Sigmoid colon (tissue), 7 donors: ENCODE results near the gene SPOCD1. TPM values are rescaled to one million over a fixed set of nuclear protein-coding genes. Genes with fewer than 3 reads are reported as not detected.

Experiments used
- DNase-seq: peaks from one replicate; pipeline ENCODE4 v3.0.0-alpha.2; 2019
- H3K27ac ChIP-seq, 4 donors: fragments of 200-600 bp; sonication (generic); one replicate each; pipeline ENCODE4 v1.5.1; 2016 to 2019; ENCODE audit warnings: mild to moderate bottlenecking in 1 of 4
- H3K27me3 ChIP-seq, 3 donors: fragments of 200-600 bp; sonication (generic); one replicate each; pipeline ENCODE4 v1.5.1; 2019; ENCODE audit warnings: mild to moderate bottlenecking in 1 of 3
- H3K36me3 ChIP-seq, 4 donors: fragments of 200-600 bp; sonication (generic); one replicate each; pipeline ENCODE4 v1.5.1; 2016 to 2019
- H3K4me1 ChIP-seq, 4 donors: fragments of 200-600 bp; sonication (generic); one replicate each; pipeline ENCODE4 v1.5.1; 2017 to 2019
- H3K4me3 ChIP-seq, 4 donors: fragments of 200-600 bp; sonication (generic); one replicate each; pipeline ENCODE4 v1.5.1; 2017 to 2019; ENCODE audit warnings: mild to moderate bottlenecking in 2 of 4, moderate library complexity in 1 of 4
- H3K9me3 ChIP-seq, 4 donors: fragments of 200-600 bp in 3 of 4; sonication (generic) in 3 of 4; one replicate each; pipeline versions ENCODE4 v1.5.1 to v1.6.1; 2013 to 2019
- EP300 ChIP-seq, 4 donors: sonication (generic); formaldehyde crosslinking; IDR thresholded peaks; one replicate each; pipeline ENCODE4 v1.6.1; 2017; ENCODE audit warnings: antibody characterized with exemption in 4 of 4
- POLR2A ChIP-seq, 2 donors: fragments of 450-650 bp; IDR thresholded peaks; one replicate each; pipeline ENCODE4 v1.6.1; 2016; ENCODE audit warnings: antibody characterized with exemption in 2 of 2, mild to moderate bottlenecking in 2 of 2, moderate library complexity in 2 of 2
- POLR2AphosphoS5 ChIP-seq, 4 donors: sonication (generic); formaldehyde crosslinking; IDR thresholded peaks; one replicate each; pipeline ENCODE4 v1.6.1; 2017; ENCODE audit warnings: antibody characterized with exemption in 4 of 4
- WGBS, 2 donors: extraction: QIAGEN DNeasy Blood & Tissue Kit; methylation state at CpG; one replicate each; pipeline ENCODE4 v1.1.7; 2013; 5-methylcytosine and 5-hydroxymethylcytosine counted together
- intact Hi-C: fragments of 100-400 bp; cut with DNase I; formaldehyde crosslinking; loops from one replicate; pipeline ENCODE4 v1.15.1; 2023
- polyA plus RNA-seq, 3 donors: library from polyadenylated mRNA; stranded (reverse); fragments of 200-250 nt; gene quantifications; one replicate each; pipeline ENCODE4 v1.2.3, GENCODE V29; 2013
- total RNA-seq, 4 donors: library from RNA; depleted of rRNA; stranded (reverse); fragments of >200 nt; gene quantifications; one replicate each; pipeline ENCODE4 v1.1.0, GENCODE V29; 2016
- TF ChIP-seq, protein P1 (sequence below), 4 experiments: fragments of 450-650 bp in 3 of 4; fragments of 200-600 bp in 1 of 4; IDR thresholded peaks; one replicate each; pipeline ENCODE4 v1.5.1; 2016 to 2019; ENCODE audit warnings: antibody characterized with exemption in 4 of 4, mild to moderate bottlenecking in 3 of 4, moderate library complexity in 2 of 4
- donor health status: healthy with polysubstance abuse.
- donor health status: Bipolar disorder and iron deficiency.
- donor health status: healthy.

Gene SPOCD1
- total and polyA plus RNA-seq, 7 donors = 0.14 to 0.70 (median 0.55) TPM; not detected in 4

DNA sequence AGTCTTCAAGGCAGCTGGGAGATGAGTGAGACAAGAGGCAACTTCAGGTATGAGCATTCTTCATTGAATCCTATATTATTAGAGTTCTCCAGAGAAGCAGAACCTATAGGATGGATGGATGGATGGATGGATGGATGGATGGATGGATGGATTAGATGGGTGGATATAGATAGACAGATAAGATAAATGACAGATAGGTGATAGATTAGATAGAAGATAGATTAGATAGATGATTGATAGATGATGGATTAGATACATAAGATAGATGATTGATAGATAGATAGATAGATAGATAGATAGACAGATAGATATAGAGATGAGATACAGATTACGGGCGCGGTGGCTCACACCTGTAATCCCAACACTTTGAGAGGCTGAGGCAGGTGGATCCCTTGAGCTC is 43.2 kb upstream of the SPOCD1 start:
- Histone ChIP-seq H3K4me1 (no peaks in the 10 kb centered on the region), H3K27me3 (no peaks in the 10 kb centered on the region), H3K27ac (no peak overlapping the region), H3K4me3 (no peak overlapping the region), H3K36me3 (no peaks in the 10 kb centered on the region), H3K9me3 (no peaks in the 10 kb centered on the region)
- intact Hi-C loops = no loop called here
- DNase-seq = no peak
- TF ChIP-seq POLR2A (IDR thresholded peaks at IDR 0.05) = no peak
- TF ChIP-seq, protein P1, sequence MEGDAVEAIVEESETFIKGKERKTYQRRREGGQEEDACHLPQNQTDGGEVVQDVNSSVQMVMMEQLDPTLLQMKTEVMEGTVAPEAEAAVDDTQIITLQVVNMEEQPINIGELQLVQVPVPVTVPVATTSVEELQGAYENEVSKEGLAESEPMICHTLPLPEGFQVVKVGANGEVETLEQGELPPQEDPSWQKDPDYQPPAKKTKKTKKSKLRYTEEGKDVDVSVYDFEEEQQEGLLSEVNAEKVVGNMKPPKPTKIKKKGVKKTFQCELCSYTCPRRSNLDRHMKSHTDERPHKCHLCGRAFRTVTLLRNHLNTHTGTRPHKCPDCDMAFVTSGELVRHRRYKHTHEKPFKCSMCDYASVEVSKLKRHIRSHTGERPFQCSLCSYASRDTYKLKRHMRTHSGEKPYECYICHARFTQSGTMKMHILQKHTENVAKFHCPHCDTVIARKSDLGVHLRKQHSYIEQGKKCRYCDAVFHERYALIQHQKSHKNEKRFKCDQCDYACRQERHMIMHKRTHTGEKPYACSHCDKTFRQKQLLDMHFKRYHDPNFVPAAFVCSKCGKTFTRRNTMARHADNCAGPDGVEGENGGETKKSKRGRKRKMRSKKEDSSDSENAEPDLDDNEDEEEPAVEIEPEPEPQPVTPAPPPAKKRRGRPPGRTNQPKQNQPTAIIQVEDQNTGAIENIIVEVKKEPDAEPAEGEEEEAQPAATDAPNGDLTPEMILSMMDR (IDR thresholded peaks at IDR 0.05) = no peak
- no peak for TF ChIP-seq POLR2AphosphoS5 (IDR thresholded peaks at IDR 0.05)
- TF ChIP-seq EP300 (IDR thresholded peaks at IDR 0.05) = no peak
- WGBS, 2 donors = 98 to 100% methylated on average over 3 of the region's 3 CpGs

DNA sequence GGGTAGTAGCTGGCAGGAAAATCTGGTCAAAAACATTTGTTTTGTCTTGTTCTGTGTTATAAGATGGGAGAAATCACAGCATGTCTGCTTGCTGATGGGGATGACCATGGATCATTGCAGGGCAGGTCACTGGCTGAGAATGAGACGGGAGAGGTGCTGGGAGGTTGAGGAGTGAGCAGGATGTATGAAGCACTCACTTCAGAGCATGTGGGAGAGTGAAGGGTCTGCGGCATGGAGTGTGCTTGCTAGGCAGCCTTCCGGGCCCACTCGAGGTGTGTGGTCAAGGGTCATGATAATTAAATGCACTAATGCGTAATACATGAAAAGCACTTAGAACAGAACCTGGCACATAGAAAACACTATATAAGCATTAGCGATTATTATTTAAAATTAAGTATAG is 42.0 kb upstream of the SPOCD1 start:
- 86 to 88% methylated on average over 6 of the region's 6 CpGs for WGBS, 2 donors
- Histone ChIP-seq H3K27me3 (no peaks in the 10 kb centered on the region), H3K4me3 (no peak overlapping the region), H3K36me3 (no peaks in the 10 kb centered on the region), H3K9me3 (no peaks in the 10 kb centered on the region), H3K27ac (no peak overlapping the region), H3K4me1 (no peaks in the 10 kb centered on the region)
- TF ChIP-seq, protein P1 (IDR thresholded peaks at IDR 0.05) = no peak
- TF ChIP-seq EP300 (IDR thresholded peaks at IDR 0.05) = no peak
- no peak for TF ChIP-seq POLR2AphosphoS5 (IDR thresholded peaks at IDR 0.05)
- TF ChIP-seq POLR2A (IDR thresholded peaks at IDR 0.05) = no peak
- intact Hi-C loops = no loop called here
- no peak for DNase-seq

GRCh38 chr1:31856140-31856539 is 40.3 kb upstream of the SPOCD1 start:
- no peaks in the 10 kb centered on the region for H3K36me3 ChIP-seq
- H3K9me3 ChIP-seq = no peaks in the 10 kb centered on the region
- intact Hi-C loops = no loop called here
- no peak for TF ChIP-seq POLR2AphosphoS5 (IDR thresholded peaks at IDR 0.05)
- H3K27ac ChIP-seq = no peak overlapping the region
- no peaks in the 10 kb centered on the region for H3K4me1 ChIP-seq
- no peak overlapping the region for H3K4me3 ChIP-seq
- peak; percentile 2 for DNase-seq
- H3K27me3 ChIP-seq = no peaks in the 10 kb centered on the region
- 95 to 97% methylated on average over 6 of the region's 6 CpGs for WGBS, 2 donors

DNA sequence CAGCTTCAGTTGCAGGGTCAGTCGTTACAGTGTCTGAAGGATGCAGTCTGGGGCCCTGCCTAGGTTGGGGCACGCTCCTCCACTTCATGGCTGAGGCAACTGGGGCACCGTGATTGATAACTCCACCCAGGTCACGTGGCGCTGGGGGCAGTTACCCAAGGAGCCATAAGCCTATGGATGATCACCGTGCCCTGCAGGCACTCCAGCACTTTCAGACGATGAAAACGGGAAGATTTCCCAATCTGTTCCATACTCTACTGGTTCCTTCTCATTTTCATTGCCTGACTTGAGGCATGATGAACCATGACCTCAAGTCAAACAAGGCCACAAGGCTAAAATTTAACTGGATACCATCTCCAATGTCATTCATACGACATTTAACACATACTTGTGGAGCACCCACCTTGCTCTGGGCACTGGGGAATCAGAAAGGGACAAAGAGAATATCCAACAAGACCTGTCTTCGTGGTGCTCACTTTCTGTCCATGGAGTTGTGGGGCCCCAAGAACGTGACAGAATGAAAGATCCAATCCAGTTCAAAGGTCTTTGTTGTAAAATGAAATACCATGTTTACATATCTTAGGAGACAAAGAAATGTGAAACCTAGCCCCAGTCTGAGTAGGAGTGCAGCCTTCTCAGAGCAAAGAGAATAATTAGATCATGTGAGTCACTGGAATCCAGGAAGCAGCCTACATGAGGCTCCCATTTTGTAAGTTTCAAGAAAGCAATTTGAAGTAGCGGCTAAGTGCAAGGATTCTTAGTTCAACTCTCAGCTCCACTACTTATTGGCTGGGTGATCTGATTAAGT is 39.4 kb upstream of the SPOCD1 start:
- WGBS, 2 donors = 67 to 81% methylated on average over 12 of the region's 12 CpGs
- intact Hi-C loops = no loop called here

GRCh38 chr1:31849653-31850052 is 33.8 kb upstream of the SPOCD1 start:
- no peaks in the 10 kb centered on the region for H3K9me3 ChIP-seq
- WGBS, 2 donors = 85 to 88% methylated on average over 5 of the region's 5 CpGs
- H3K27ac ChIP-seq = no peak overlapping the region
- no peak for TF ChIP-seq POLR2AphosphoS5 (IDR thresholded peaks at IDR 0.05)
- TF ChIP-seq POLR2A (IDR thresholded peaks at IDR 0.05) = no peak
- TF ChIP-seq EP300 (IDR thresholded peaks at IDR 0.05) = no peak
- TF ChIP-seq, protein P1 (IDR thresholded peaks at IDR 0.05) = no peak
- H3K36me3 ChIP-seq = no peaks in the 10 kb centered on the region
- H3K4me3 ChIP-seq = no peak overlapping the region
- peak; percentile 7 for DNase-seq
- intact Hi-C loops = no loop called here
- H3K27me3 ChIP-seq = no peaks in the 10 kb centered on the region
- H3K4me1 ChIP-seq = no peaks in the 10 kb centered on the region

More for the DNA sequence above, 39.4 kb upstream of the SPOCD1 start:
- Histone ChIP-seq H3K4me1 (no peaks in the 10 kb centered on the region), H3K36me3 (no peaks in the 10 kb centered on the region), H3K27me3 (no peaks in the 10 kb centered on the region), H3K27ac (no peak overlapping the region), H3K9me3 (no peaks in the 10 kb centered on the region), H3K4me3 (no peak overlapping the region)
- peak; percentile 37 for DNase-seq
- no peak for TF ChIP-seq POLR2A (IDR thresholded peaks at IDR 0.05)
- no peak for TF ChIP-seq POLR2AphosphoS5 (IDR thresholded peaks at IDR 0.05)
- no peak for TF ChIP-seq EP300 (IDR thresholded peaks at IDR 0.05)
- TF ChIP-seq, protein P1 (IDR thresholded peaks at IDR 0.05) = no peak
